ENCODE measurements around the gene UPK3A.
"Not testable (repeated sequence)": the region's sequence is repeated elsewhere in the genome, so short reads cannot be mapped to it uniquely, and the experiment has no call there.

UPK3A gene

DNA sequence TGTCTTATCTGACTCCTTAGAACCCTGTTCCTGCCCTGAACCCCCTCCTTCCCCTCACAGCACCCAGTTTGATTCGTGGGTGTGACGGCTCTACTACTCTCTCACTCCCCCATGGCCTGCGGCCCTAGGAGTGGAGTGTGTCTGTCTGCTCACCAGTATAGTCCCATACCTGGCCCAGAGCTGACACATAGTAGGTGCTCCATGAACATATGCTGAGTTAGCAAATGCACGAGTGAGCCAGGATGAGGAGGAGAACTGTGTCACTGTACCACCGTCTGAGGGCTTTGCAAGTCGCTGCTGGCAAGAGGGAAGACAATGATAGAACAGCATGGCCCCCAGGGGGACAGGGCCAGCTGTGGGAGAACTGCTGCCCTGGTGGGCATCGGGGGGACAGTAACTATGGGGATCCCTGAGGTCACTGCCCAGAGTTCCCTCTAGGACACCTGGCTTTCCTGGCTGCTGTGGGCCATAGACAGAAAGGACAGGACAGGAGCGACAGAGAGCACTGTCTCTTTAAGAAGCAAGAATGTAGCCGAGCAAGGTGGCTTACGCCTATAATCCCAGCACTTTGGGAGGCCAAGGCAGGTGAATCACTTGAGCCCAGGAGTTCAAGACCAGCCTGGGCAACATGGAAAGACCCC, 24.9 kb upstream of the UPK3A start:
- no peak for DNase-seq

DNA sequence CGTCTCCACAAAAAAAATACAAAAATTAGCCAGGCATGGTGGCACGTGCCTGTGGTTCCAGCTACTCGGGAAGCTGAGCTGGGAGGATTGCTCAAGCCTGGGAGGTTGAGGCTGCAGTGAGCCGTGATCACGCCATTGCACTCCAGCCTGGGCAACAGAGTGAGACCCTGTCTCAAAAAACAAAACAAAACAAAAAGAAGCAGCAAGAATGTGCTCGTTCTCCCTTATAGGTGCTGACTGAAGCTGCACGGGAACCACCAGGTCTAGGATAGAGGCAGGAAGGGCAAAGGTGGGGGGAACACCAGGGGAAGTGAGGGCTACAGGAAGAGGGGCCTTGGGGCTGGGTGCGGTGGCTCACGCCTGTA, 24.4 kb upstream of the UPK3A start:
- DNase-seq, result not testable (repeated sequence)

GRCh38 chr22:45261407-45262088, 23.2 kb upstream of the UPK3A start:
- DNase-seq, result no peak

DNA sequence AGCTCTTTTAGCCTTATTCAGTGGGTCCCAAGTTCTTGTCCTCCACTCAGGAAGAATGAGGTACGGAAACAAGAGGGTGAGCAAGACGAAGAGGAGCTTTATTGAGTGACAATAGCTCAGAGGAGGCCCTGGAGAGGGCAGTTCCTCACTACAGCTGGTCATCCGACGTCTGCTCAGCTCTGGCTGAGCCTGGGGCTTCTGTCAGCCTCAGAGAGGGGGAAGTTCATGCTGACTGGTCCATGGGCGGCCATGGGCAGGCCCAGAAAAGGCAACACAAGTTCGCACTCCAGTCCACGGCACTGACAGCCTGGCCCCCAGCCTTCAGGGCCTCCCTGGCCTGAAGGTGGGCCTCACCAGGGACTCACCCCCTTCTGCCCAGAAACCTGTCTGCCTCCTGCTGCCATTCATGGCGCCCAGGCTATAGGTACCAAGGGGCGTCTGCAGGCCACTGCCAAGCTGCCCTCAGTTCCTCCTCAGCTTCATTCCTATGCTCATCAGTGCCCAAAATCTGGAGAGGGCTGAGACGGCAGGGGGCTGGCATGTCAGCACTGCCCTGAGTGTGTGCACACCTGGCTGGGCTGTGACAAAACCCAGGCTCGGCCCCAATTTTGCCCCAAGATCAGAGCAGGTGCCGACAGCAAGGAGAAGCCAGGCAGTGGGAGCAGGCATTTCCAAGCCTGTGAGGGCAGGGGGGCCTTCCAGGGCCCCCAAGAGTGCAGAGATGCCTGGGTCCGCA, 22.4 kb upstream of the UPK3A start:
- DNase-seq, result no peak

- no peak for DNase-seq
Measured at GRCh38 chr22:45262931-45263462, 21.8 kb upstream of the UPK3A start.

- DNase-seq, result no peak
Measured at GRCh38 chr22:45263463-45264269, 21.1 kb upstream of the UPK3A start.

- DNase-seq, result no peak
Measured at GRCh38 chr22:45265535-45265934, 19.2 kb upstream of the UPK3A start.

- DNase-seq, result no peak
Measured at GRCh38 chr22:45268167-45268957, 16.4 kb upstream of the UPK3A start.

DNA sequence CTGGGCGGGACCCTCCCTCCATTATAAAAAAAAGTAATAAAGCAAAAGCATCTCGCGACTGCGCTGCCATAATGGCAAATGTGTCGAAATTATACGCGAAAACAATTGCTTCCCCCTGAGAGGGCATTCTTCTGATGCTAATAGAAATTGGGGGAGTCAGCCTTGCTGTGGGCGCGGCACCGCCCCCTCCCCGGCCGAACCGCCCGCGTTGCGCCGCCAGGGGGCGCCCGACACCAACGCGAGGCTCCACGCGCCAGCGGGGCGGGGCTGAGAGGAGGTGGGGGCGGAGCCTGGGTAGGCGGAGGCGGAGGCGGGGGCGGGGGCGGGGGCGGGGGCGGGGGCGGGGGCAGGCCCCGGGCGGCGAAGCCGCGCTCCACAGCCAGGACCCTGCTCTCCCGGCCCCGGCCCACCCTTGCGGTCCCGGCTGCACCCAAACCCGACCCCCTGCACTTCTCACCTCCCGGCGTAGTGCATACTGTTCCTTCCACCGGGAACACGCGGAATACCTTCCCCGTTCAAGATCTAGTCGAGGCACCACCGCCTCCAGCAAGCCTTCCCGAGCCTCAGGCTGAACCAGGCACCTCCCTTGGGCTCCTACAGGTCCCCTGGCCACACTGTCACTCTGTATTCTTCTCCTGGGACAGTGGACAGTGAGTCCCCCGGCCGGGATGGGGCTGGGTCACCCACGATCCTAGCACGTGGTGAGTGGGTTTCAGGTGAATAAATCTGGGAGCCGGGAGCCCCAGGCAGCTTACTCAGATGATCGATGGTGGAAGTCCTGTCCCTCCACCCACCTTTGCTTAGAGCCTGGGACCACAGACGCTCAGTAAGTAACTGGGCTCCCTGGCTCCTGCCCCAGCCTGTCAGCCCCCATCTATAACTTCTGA, 15.5 kb upstream of the UPK3A start:
- DNase-seq, result no peak

- DNase-seq, result no peak
Measured at GRCh38 chr22:45270095-45271020, 14.4 kb upstream of the UPK3A start.

GRCh38 chr22:45271667-45272201, 13.0 kb upstream of the UPK3A start:
- DNase-seq, result no peak

DNA sequence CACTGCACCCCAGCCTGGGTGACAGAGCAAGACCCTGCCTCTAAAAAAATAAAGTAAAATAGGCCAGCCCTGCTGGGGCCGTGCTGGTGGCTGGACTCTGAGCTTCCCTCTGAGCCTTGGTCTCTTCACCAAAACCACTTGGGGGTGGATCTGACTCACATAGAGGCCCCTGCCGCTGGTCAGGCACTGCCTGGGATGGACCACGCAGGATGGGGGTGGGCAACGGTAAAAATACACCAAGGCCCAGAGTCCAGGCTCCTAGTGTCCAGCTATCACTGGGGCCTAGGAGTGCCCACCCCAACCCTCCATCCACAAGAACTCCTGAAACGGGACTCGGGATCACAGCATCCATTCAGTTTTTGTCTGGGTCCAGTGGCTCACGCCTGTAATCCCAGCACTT, 12.3 kb upstream of the UPK3A start:
- no peak for DNase-seq

GRCh38 chr22:45273452-45274075, 11.2 kb upstream of the UPK3A start:
- DNase-seq, result no peak

DNA sequence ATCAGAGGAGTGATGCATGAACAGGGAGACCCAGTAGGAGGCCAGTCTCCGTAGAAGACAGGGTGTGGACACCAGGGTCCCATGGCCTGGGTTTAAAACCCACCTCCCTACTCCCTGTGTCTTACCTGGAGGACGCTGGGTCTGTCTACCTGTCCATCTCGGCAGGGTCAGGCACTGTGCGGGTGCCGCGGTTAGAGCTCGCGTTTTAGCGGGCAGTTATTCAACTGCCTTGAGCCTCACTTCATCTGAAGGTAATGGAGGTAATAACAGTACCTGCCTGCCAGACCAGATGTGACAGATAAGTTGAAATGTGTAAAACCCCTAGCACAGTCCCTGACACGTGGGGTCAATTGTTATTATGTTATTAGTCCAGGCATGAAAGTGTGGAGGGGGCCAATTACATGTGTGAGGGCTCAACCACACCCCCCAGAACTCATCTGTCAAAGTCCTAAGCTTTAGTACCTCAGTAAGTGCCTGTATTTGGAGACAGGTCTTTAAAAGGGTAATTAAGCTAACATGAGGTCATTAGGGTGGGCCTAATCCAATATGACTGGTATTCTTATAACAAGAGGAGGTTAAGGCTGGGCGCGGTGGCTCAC, 8.1 kb upstream of the UPK3A start:
- DNase-seq, result no peak

DNA sequence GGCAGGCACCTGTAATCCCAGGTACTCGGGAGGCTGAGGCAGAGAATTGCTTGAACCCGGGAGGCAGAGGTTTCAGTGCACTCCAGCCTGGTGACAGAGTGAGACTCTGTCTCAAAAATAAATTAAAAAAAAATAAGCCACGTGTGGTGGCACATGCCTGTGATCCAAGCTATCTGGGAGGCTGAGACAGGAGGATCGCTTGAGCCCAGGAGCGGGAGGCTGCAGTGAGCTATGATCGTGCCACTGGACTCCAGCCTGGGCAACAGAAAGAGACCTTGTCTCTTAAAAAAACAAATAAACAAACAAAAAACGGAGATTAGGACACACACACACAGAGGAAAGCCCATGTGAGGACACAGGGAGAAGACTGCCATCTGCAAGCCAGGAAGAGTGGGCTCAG, 7.0 kb upstream of the UPK3A start:
- not testable (repeated sequence) for DNase-seq

GRCh38 chr22:45278125-45278524, 6.6 kb upstream of the UPK3A start:
- DNase-seq, result no peak

DNA sequence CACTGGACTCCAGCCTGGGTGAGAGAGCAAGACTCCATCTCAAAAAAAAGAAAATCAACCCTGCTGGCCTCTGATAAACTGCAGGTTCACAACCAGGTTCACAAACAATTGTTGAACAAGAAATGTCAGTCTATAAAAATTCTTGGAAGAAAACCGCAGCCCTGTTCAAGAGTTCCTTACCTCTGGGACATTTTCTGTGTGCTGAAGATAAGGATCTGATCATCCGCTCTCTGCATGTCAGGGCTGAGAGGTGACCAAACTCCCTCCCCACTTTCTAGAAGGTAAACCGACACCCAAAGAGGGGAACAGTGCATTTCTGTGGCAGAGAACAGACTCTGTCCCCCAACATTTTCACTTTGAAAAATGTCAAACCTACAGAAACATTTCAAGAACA, 4.2 kb upstream of the UPK3A start:
- no peak for DNase-seq

DNA sequence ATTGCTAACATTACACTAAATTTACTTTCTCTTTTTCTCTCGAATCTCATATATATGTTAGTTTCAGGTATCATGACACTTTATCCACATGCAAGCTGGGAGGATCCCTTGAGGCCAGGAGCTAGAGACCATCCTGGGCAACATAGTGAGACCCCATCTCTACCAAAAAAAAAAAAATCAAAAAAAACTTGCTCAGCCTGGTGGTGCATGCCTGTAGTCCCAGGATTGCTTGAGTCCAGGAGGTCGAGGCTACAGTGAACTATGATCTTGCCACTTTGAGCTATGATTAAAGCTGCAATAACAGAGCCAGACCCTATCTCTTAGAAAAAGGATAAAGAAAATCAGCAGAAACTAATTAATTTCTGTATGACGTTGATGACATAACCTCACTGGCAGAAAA, 3.7 kb upstream of the UPK3A start:
- no peak for DNase-seq
